HK-2 (cell line): ENCODE results near the gene LRRC40.
A peak's percentile ranks its signal among the peaks of the same experiment; 100 is the strongest.
"Not testable (repeated sequence)": the region's sequence is repeated elsewhere in the genome, so short reads cannot be mapped to it uniquely, and the experiment has no call there.

Experiments used
- DNase-seq: peaks from one replicate; pipeline ENCODE4 v3.0.0-alpha.2; 2018; ENCODE audit not compliant: unreplicated experiment

Gene LRRC40

GRCh38 chr1:70205434-70206118 is at the start of gene LRRC40:
TSS of gene LRRC40 (minus strand) at chr1:70205579. CDS start at chr1:70205540, 39 bp downstream.
- peak; percentile 96 for DNase-seq

GRCh38 chr1:70248729-70249128 is 43.4 kb upstream of the LRRC40 start:
- DNase-seq = no peak

GRCh38 chr1:70247768-70248167 is 42.4 kb upstream of the LRRC40 start:
- no peak for DNase-seq

- DNase-seq = no peak
These were observed 41.7 kb upstream of the LRRC40 start for GRCh38 chr1:70247122-70247521.

GRCh38 chr1:70239940-70240339 is 34.6 kb upstream of the LRRC40 start:
- no peak for DNase-seq

GRCh38 chr1:70234733-70235132 is 29.4 kb upstream of the LRRC40 start:
- DNase-seq = no peak

GRCh38 chr1:70231475-70231874 is 26.1 kb upstream of the LRRC40 start:
- no peak for DNase-seq

- no peak for DNase-seq
These were observed 23.3 kb upstream of the LRRC40 start for GRCh38 chr1:70228670-70229069.

- no peak for DNase-seq
These were observed 22.1 kb upstream of the LRRC40 start for GRCh38 chr1:70227439-70227838.

GRCh38 chr1:70224954-70225353 is 19.6 kb upstream of the LRRC40 start:
- no peak for DNase-seq

- DNase-seq = no peak
These were observed 17.4 kb upstream of the LRRC40 start for GRCh38 chr1:70222716-70223235.

GRCh38 chr1:70221238-70222121 is 16.1 kb upstream of the LRRC40 start, which contains the start of gene SRSF11:
TSS of gene SRSF11 (plus strand) at chr1:70221380. CDS start at chr1:70221637, 257 bp downstream.
- DNase-seq = peak; percentile 98

- no peak for DNase-seq
These were observed 15.3 kb upstream of the LRRC40 start for GRCh38 chr1:70220517-70221237.

GRCh38 chr1:70220015-70220414 is 14.6 kb upstream of the LRRC40 start:
- no peak for DNase-seq

GRCh38 chr1:70211541-70211940 is 6.2 kb upstream of the LRRC40 start:
- no peak for DNase-seq

GRCh38 chr1:70210820-70211219 is 5.4 kb upstream of the LRRC40 start:
- no peak for DNase-seq

- no peak for DNase-seq
These were observed 2.9 kb upstream of the LRRC40 start for GRCh38 chr1:70208292-70208691.

- DNase-seq = no peak
These were observed 2.1 kb upstream of the LRRC40 start for GRCh38 chr1:70207492-70207891.

GRCh38 chr1:70206833-70207232 is 1.5 kb upstream of the LRRC40 start:
- DNase-seq = not testable (repeated sequence)

GRCh38 chr1:70205071-70205433 is 327 bp downstream of the LRRC40 start:
- DNase-seq = no peak

GRCh38 chr1:70204600-70204999 is 779 bp downstream of the LRRC40 start:
- DNase-seq = no peak

- no peak for DNase-seq
These were observed 1.2 kb downstream of the LRRC40 start for GRCh38 chr1:70204139-70204538.
